ENCODE measurements around the gene SERF2.
"Not testable (repeated sequence)": the region's sequence is repeated elsewhere in the genome, so short reads cannot be mapped to it uniquely, and the experiment has no call there.

The SERF2 gene

DNA sequence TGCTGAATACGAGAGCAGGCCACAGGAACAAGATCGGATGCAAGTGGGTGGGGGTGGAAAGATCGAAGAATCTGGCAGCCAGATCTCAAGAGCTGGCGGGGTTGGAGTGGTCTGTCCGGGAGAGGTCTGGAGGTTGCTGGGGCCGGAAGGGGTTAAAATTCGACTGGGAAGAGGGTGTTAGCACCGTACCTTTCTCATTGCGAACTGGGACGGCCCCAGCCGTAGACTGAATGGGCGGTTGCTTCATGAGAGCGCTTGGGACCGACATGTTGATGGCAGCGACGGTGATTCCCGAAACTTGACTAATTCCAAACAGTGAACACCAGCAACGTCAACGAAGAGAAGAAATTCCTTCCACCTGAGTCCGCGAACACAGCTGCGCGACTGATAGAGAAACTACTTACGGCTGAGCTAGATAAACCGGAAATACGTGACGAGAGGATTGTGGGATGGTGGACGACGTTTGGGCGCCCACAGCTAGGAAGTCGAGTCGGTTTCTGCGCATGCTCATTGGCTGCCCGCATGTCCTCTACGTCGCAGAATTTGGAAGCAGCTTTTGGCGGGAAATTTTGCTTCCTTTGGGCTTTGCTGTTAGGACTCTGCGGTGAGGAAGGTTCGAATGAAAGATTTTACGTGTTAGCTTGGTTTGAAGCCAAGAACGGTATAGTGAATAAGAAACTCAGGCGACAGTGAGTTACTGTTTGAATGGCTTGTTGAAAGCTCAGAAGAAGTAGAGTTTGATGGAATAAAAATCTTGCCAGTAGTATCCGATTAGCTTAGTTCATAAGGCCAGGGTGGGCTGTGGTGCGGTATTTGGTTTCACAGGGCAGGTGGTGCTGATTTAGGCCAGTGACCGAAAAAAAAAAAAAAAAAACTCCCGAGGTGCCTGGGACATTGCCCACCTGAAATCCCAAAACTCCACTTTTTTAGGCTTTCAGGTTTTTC lies 32.5 kb downstream of the SERF2 start, which contains the start of gene MFAP1:
MFAP1 (minus strand) TSS at position 389 of the 945 bp plus-strand sequence; CDS start at position 268, 121 bp downstream.
- Histone ChIP-seq H4K8ac (ENCODE audit: low read length) (peak within 1 kb of the TSS; percentile 47), H3K14ac (ENCODE audit: low read length in 2 of 2) (no peak within 1 kb of the TSS), H3K79me1 (replicated peaks; ENCODE audit: low read length, poor library complexity, severe bottlenecking) (peaks cover 3% of the 10 kb centered on the region), H3K4ac (ENCODE audit: low read depth in 1 of 2, low read length in 2 of 2) (peak within 1 kb of the TSS in 1 of 2 experiments; percentile 21), H2BK5ac (ENCODE audit: low read depth, low read length, poor library complexity, severe bottlenecking) (no peak within 1 kb of the TSS), H2BK15ac (ENCODE audit: low read depth, poor library complexity, severe bottlenecking) (no peak within 1 kb of the TSS), H3K4me2 (ENCODE audit: low read length, poor library complexity, severe bottlenecking) (peak within 1 kb of the TSS; percentile 57), H3K36me3 (ENCODE audit: control insufficient read depth in 1 of 2, insufficient read depth in 2 of 2, low read depth in 1 of 2, low read length in 2 of 2) (peaks cover 0 to 4% of the 10 kb centered on the region in 2 experiments), H3K4me3 (ENCODE audit: insufficient read depth in 1 of 2, low read depth in 1 of 2, low read length in 2 of 2) (peak within 1 kb of the TSS; percentile 61 to 88), H2AFZ (ENCODE audit: low read depth, low read length) (no peak within 1 kb of the TSS), H3K27ac (ENCODE audit: low read length, poor library complexity, severe bottlenecking) (peak within 1 kb of the TSS; percentile 74), H3K4me1 (ENCODE audit: control insufficient read depth, insufficient read depth, low read depth, low read length) (peaks cover 11% of the 10 kb centered on the region), H2AK5ac (ENCODE audit: low read length, severe bottlenecking) (no peak within 1 kb of the TSS), H2BK12ac (ENCODE audit: low read length in 2 of 2) (no peak within 1 kb of the TSS), H3K18ac (ENCODE audit: low read depth in 1 of 2, low read length in 2 of 2) (peak within 1 kb of the TSS; percentile 12 to 26), H4K91ac (ENCODE audit: low read length) (peak within 1 kb of the TSS; percentile 9), H3K9me3 (ENCODE audit: control insufficient read depth, low read length) (no peaks in the 10 kb centered on the region), H2BK120ac (ENCODE audit: low read depth, low read length) (no peak within 1 kb of the TSS), H3K23ac (ENCODE audit: low read length in 2 of 2) (no peak within 1 kb of the TSS), H3K27me3 (ENCODE audit: control insufficient read depth in 1 of 2, insufficient read depth in 1 of 2, low read length in 2 of 2) (no peaks in the 10 kb centered on the region), H3K9ac (ENCODE audit: low read length) (peak within 1 kb of the TSS; percentile 96)
- DNase-seq = peak; percentile 98
- 7% methylated on average over 43 of the region's 46 CpGs for WGBS

DNA sequence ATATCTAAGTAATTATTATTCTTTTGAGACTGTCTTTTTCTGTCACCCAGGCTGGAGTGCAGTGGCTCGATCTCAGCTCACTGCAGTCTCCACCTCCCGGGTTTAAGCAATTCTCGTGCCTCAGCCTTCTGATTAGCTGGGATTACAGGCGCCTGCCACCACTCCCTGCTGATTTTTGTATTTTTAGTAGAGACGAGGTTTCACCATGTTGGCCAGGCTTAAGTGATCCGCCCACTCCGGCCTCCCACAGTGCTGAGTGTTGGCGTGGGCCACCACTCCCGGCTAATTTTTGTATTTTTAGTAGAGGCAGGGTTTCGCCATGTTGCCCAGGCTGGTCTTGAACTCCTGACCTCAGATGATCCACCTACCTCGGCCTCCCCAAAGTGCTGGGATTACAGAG lies 33.2 kb downstream of the SERF2 start:
- H3K23ac ChIP-seq (ENCODE audit: low read length in 2 of 2) = not testable (repeated sequence)
- 94% methylated on average over 11 of the region's 11 CpGs for WGBS

DNA sequence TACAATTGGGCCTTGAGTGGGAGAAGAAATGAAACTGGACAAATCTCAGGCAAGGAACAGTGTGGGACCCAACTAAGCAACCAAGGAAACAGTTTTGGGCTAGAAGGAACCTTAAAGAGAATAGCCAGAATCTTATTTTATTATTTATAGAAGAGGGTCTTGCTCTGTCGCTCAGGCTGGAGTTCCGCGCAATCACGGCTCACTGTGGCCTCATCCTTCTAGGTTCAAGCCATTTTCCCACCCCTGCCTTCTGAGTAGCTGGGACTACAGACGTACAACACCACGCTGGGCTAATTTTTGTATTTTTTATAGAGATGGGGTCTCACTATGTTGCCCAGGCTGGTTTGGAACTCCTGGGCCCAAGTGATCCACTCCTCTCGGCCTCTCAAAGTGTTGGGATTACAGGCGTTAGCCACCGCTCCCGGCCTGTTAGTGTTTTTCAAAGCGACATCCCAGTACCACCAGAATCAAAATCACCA lies 33.9 kb downstream of the SERF2 start:
- H3K14ac ChIP-seq (ENCODE audit: low read length in 2 of 2) = no peak overlapping the region
- no peak overlapping the region for H2AFZ ChIP-seq (ENCODE audit: low read depth, low read length)
- H3K9me3 ChIP-seq (ENCODE audit: control insufficient read depth, low read length) = no peaks in the 10 kb centered on the region
- H3K4me3 ChIP-seq (ENCODE audit: insufficient read depth in 1 of 2, low read depth in 1 of 2, low read length in 2 of 2) = peak overlapping the region in 1 of 2 experiments; percentile 90
- no peak overlapping the region for H2AK5ac ChIP-seq (ENCODE audit: low read length, severe bottlenecking)
- DNase-seq = no peak
- H2BK120ac ChIP-seq (ENCODE audit: low read depth, low read length) = no peak overlapping the region
- H3K4me2 ChIP-seq (ENCODE audit: low read length, poor library complexity, severe bottlenecking) = peak overlapping the region; percentile 26
- H3K9ac ChIP-seq (ENCODE audit: low read length) = peak overlapping the region; percentile 80
- no peak overlapping the region for H3K23ac ChIP-seq (ENCODE audit: low read length in 2 of 2)
- peaks cover 13% of the 10 kb centered on the region for H3K4me1 ChIP-seq (ENCODE audit: control insufficient read depth, insufficient read depth, low read depth, low read length)
- H4K8ac ChIP-seq (ENCODE audit: low read length) = peak overlapping the region; percentile 4
- H3K27ac ChIP-seq (ENCODE audit: low read length, poor library complexity, severe bottlenecking) = no peak overlapping the region
- H2BK12ac ChIP-seq (ENCODE audit: low read length in 2 of 2) = no peak overlapping the region
- H3K79me1 ChIP-seq (replicated peaks; ENCODE audit: low read length, poor library complexity, severe bottlenecking) = peaks cover 5% of the 10 kb centered on the region
- H2BK15ac ChIP-seq (ENCODE audit: low read depth, poor library complexity, severe bottlenecking) = no peak overlapping the region
- H3K4ac ChIP-seq (ENCODE audit: low read depth in 1 of 2, low read length in 2 of 2) = no peak overlapping the region
- H2BK5ac ChIP-seq (ENCODE audit: low read depth, low read length, poor library complexity, severe bottlenecking) = no peak overlapping the region
- H3K18ac ChIP-seq (ENCODE audit: low read depth in 1 of 2, low read length in 2 of 2) = peak overlapping the region in 1 of 2 experiments; percentile 54
- no peaks in the 10 kb centered on the region for H3K36me3 ChIP-seq (ENCODE audit: control insufficient read depth in 1 of 2, insufficient read depth in 2 of 2, low read depth in 1 of 2, low read length in 2 of 2)
- no peak overlapping the region for H4K91ac ChIP-seq (ENCODE audit: low read length)
- no peaks in the 10 kb centered on the region for H3K27me3 ChIP-seq (ENCODE audit: control insufficient read depth in 1 of 2, insufficient read depth in 1 of 2, low read length in 2 of 2)
- 97% methylated on average over 10 of the region's 11 CpGs for WGBS

More for the DNA sequence above, 33.2 kb downstream of the SERF2 start:
- H3K4me2 ChIP-seq (ENCODE audit: low read length, poor library complexity, severe bottlenecking); DNase-seq; H3K9ac ChIP-seq (ENCODE audit: low read length); H2BK12ac ChIP-seq (ENCODE audit: low read length in 2 of 2); H4K8ac ChIP-seq (ENCODE audit: low read length); H3K9me3 ChIP-seq (ENCODE audit: control insufficient read depth, low read length); H3K14ac ChIP-seq (ENCODE audit: low read length in 2 of 2); H3K27ac ChIP-seq (ENCODE audit: low read length, poor library complexity, severe bottlenecking); H2AK5ac ChIP-seq (ENCODE audit: low read length, severe bottlenecking); H3K79me1 ChIP-seq (replicated peaks; ENCODE audit: low read length, poor library complexity, severe bottlenecking); H3K27me3 ChIP-seq (ENCODE audit: control insufficient read depth in 1 of 2, insufficient read depth in 1 of 2, low read length in 2 of 2); H2AFZ ChIP-seq (ENCODE audit: low read depth, low read length); H3K36me3 ChIP-seq (ENCODE audit: control insufficient read depth in 1 of 2, insufficient read depth in 2 of 2, low read depth in 1 of 2, low read length in 2 of 2); H3K4me3 ChIP-seq (ENCODE audit: insufficient read depth in 1 of 2, low read depth in 1 of 2, low read length in 2 of 2); H2BK120ac ChIP-seq (ENCODE audit: low read depth, low read length); H2BK5ac ChIP-seq (ENCODE audit: low read depth, low read length, poor library complexity, severe bottlenecking); H2BK15ac ChIP-seq (ENCODE audit: low read depth, poor library complexity, severe bottlenecking); H4K91ac ChIP-seq (ENCODE audit: low read length); H3K4ac ChIP-seq (ENCODE audit: low read depth in 1 of 2, low read length in 2 of 2); H3K18ac ChIP-seq (ENCODE audit: low read depth in 1 of 2, low read length in 2 of 2): not testable (repeated sequence)
- peaks cover 11% of the 10 kb centered on the region for H3K4me1 ChIP-seq (ENCODE audit: control insufficient read depth, insufficient read depth, low read depth, low read length)
